Liver (tissue), 3 donors: Measurements from ENCODE around the gene HPRT1.

Experiments used
- ATF3 ChIP-seq: IDR thresholded peaks from 2 replicates; pipeline ENCODE4 v1.6.1; 2016; ENCODE audit warnings: antibody characterized with exemption
- CTCF ChIP-seq: fragments of 150-350 bp; IDR thresholded peaks from 2 replicates; pipeline ENCODE4 v1.5.1; 2017; ENCODE audit warnings: improper control_type of control experiment, low read depth, low read length; ENCODE audit not compliant: missing input control
- FOXA1 ChIP-seq: IDR thresholded peaks from 2 replicates; pipeline ENCODE4 v1.6.1; 2016; ENCODE audit warnings: antibody characterized with exemption
- NR2F2 ChIP-seq: IDR thresholded peaks from 2 replicates; pipeline ENCODE4 v1.6.1; 2016; ENCODE audit warnings: antibody characterized with exemption
- donor health status: healthy.
- donor health status: healthy.

- TF ChIP-seq FOXA1 (no peak), ATF3 (no peak), CTCF (no peak), NR2F2 (no peak)
Observed at GRCh38 chrX:134443461-134443860, 16.5 kb upstream of the HPRT1 start.
